Measurements from ENCODE around the gene RFX7. TPM values are rescaled to one million over a fixed set of nuclear protein-coding genes. Genes with fewer than 3 reads are reported as not detected.

RFX7 gene
- total RNA-seq, 2 donors from 2014 or later = 4.4 to 5.9 TPM

DNA sequence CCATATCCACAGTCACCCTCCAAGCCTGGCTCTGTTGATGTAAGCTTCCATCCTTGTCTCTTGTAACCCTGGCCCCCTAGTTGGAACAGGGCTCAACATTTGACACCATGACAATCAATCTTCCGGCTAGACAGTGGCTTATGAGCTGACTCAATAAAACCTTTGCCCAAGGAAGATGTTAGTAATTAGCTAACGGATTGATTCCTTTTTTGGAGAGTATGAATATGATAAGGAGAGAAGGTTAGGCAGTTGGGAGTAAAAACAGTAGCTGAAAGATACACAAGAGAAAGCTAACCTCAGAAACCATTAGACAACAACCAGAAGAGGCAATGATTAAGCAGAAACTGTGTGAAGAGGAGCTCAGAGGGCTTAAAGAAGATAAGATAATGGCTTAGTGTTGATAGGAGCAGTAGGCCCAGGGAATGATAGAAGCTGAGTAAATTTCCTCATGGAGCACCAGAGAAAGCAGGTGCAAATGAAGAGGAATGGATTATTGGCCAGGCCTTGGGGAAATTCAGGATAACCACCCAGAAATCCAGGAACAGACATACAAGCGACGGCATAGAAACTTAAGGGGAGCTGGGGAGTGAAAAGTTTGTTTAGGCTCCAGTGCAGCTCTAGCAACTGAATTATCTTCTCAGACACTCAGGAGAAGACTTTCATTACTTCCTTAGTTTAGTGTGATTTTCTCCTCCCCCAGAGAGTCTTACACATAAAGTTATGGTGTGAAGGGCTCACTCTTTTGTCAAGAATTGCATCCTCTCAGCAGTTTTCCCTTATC, 7.8 kb upstream of the RFX7 start:
- Histone ChIP-seq H3K36me3 (no peaks in the 10 kb centered on the region), H3K9me3 (no peaks in the 10 kb centered on the region), H3K27me3 (no peaks in the 10 kb centered on the region), H3K4me3 (no peak overlapping the region), H3K27ac (no peak overlapping the region), H3K4me1 (no peaks in the 10 kb centered on the region)
- TF ChIP-seq CTCF (IDR thresholded peaks at IDR 0.05) = no peak
- no peak for DNase-seq (ENCODE audit: low spot score)

- H3K27me3 ChIP-seq = no peaks in the 10 kb centered on the region
- DNase-seq (ENCODE audit: low spot score) = no peak
- H3K4me3 ChIP-seq = no peak overlapping the region
- H3K9me3 ChIP-seq = no peaks in the 10 kb centered on the region
- no peak overlapping the region for H3K27ac ChIP-seq
- peaks cover 0 to 3% of the 10 kb centered on the region in 2 donors for H3K4me1 ChIP-seq
- TF ChIP-seq CTCF (IDR thresholded peaks at IDR 0.05) = no peak
- H3K36me3 ChIP-seq = no peaks in the 10 kb centered on the region
Observed at GRCh38 chr15:56250626-56251025, 6.9 kb upstream of the RFX7 start.

GRCh38 chr15:56249092-56249491, 5.4 kb upstream of the RFX7 start:
- Histone ChIP-seq H3K9me3 (no peaks in the 10 kb centered on the region), H3K36me3 (no peaks in the 10 kb centered on the region), H3K4me3 (no peak overlapping the region), H3K27me3 (no peaks in the 10 kb centered on the region), H3K27ac (no peak overlapping the region), H3K4me1 (peaks cover 0 to 15% of the 10 kb centered on the region in 2 donors)
- no peak for DNase-seq (ENCODE audit: low spot score)
- no peak for TF ChIP-seq CTCF (IDR thresholded peaks at IDR 0.05)

GRCh38 chr15:56248311-56248992, 4.8 kb upstream of the RFX7 start:
- no peaks in the 10 kb centered on the region for H3K27me3 ChIP-seq
- no peak overlapping the region for H3K27ac ChIP-seq
- no peak for TF ChIP-seq CTCF (IDR thresholded peaks at IDR 0.05)
- DNase-seq (ENCODE audit: low spot score) = no peak
- no peaks in the 10 kb centered on the region for H3K36me3 ChIP-seq
- H3K4me3 ChIP-seq = no peak overlapping the region
- peaks cover 0 to 15% of the 10 kb centered on the region in 2 donors for H3K4me1 ChIP-seq
- H3K9me3 ChIP-seq = no peaks in the 10 kb centered on the region

DNA sequence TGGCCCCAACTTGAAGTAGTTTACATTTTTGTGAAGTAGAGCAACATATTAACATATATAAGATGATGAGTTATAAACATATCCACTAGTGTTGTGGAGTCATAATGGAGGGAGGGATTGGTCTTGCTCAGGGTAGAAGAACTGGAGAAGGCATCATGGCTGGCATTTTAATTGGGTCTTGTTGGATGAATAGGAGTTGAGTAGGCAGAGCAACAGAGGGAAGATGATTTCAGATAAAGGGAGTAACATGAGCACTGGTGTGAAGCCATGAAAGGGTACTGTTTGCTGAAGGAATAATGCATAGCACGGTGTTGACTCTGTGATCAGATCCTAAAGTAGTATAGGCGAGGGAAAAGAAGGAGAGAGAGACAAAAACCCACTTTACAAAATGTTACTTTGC, 3.6 kb upstream of the RFX7 start:
- H3K4me3 ChIP-seq = no peak overlapping the region
- H3K36me3 ChIP-seq = no peaks in the 10 kb centered on the region
- TF ChIP-seq CTCF (IDR thresholded peaks at IDR 0.05) = no peak
- no peak for DNase-seq (ENCODE audit: low spot score)
- no peak overlapping the region for H3K27ac ChIP-seq
- peaks cover 0 to 20% of the 10 kb centered on the region in 2 donors for H3K4me1 ChIP-seq
- H3K9me3 ChIP-seq = no peaks in the 10 kb centered on the region
- no peaks in the 10 kb centered on the region for H3K27me3 ChIP-seq
